ENCODE data around the gene ZCCHC8.

DNA sequence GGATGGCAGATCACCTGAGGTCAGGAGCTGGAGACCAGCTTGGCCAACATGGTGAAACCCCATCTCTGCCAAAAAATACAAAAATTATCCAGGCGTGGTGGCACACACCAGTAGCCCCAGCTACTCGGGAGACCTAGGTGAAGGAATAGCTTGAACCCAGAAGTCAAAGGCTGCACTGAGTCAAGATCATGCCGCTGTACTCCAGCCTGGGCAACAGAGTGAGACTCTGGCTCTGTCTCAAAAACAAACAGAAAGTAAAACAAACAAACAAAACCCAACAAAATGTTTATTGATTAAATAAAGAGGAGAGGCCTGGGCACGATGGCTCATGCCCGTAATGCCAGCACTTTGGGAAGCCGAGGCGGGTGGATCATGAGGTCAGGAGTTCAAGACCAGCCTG is 5.5 kb downstream of the ZCCHC8 start:
- TF ChIP-seq HDGF (IDR thresholded peaks at IDR 0.05; ENCODE audit: borderline replicate concordance) (no peak), SUZ12 (IDR thresholded peaks at IDR 0.05) (no peak), SP1 (IDR thresholded peaks at IDR 0.05) (no peak), FOXA1 (IDR thresholded peaks at IDR 0.05) (no peak), L3MBTL2 (conservative IDR thresholded peaks at IDR 0.05) (no peak), ZNF384 (IDR thresholded peaks at IDR 0.05) (no peak), BHLHE40 (IDR thresholded peaks at IDR 0.05; ENCODE audit: borderline replicate concordance) (no peak), ELF4 (IDR thresholded peaks at IDR 0.05) (no peak), FOXM1 (IDR thresholded peaks at IDR 0.05; ENCODE audit: borderline replicate concordance) (no peak), TARDBP (IDR thresholded peaks at IDR 0.05) (no peak), LEF1 (IDR thresholded peaks at IDR 0.05; ENCODE audit: borderline replicate concordance) (no peak), FOXK2 (IDR thresholded peaks at IDR 0.05) (no peak), NFRKB (IDR thresholded peaks at IDR 0.05) (no peak)
- TF ChIP-seq, protein P1, sequence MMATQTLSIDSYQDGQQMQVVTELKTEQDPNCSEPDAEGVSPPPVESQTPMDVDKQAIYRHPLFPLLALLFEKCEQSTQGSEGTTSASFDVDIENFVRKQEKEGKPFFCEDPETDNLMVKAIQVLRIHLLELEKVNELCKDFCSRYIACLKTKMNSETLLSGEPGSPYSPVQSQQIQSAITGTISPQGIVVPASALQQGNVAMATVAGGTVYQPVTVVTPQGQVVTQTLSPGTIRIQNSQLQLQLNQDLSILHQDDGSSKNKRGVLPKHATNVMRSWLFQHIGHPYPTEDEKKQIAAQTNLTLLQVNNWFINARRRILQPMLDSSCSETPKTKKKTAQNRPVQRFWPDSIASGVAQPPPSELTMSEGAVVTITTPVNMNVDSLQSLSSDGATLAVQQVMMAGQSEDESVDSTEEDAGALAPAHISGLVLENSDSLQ (IDR thresholded peaks at IDR 0.05) = no peak

Data from HEK293T (cell line).